Activated CD4-positive, alpha-beta T cell treated with anti-CD3 and anti-CD28 coated beads for 36 hours (primary cell): ENCODE data around the gene SEMA5A. TPM values are rescaled to one million over a fixed set of nuclear protein-coding genes. Genes with fewer than 3 reads are reported as not detected.

Experiments used
- ATAC-seq: fragments of 200-7000 bp; cut with Tn5 transposase; one replicate; pipeline ENCODE4 v1.10.0; 2021; ENCODE audit warnings: mild to moderate bottlenecking, moderate library complexity
- CTCF ChIA-PET: fragments of 350-600 bp; sonication (Branson Sonifier 250); formaldehyde crosslinking; loops from one replicate; lab custom pipeline; 2021; ENCODE audit warnings: antibody characterized with exemption; lab: Charles Lee
- POLR2A ChIA-PET: fragments of 350-600 bp; sonication (Branson Sonifier 250); formaldehyde crosslinking; loops from one replicate; lab custom pipeline; 2021; ENCODE audit warnings: antibody characterized with exemption, inconsistent platforms; lab: Charles Lee
- DNase-seq: peaks from one replicate; pipeline ENCODE4 v3.0.0-alpha.2; 2020
- H3K27ac Mint-ChIP-seq: one replicate; pipeline ENCODE4 v1.8.0; 2021; ENCODE audit warnings: mixed read lengths
- H3K27me3 Mint-ChIP-seq: one replicate; pipeline ENCODE4 v1.8.0; 2021; ENCODE audit warnings: mixed read lengths
- H3K36me3 Mint-ChIP-seq: one replicate; pipeline ENCODE4 v1.8.0; 2021; ENCODE audit warnings: low read depth, mixed read lengths
- H3K4me1 Mint-ChIP-seq: one replicate; pipeline ENCODE4 v1.8.0; 2021; ENCODE audit warnings: mixed read lengths
- H3K4me3 Mint-ChIP-seq: one replicate; pipeline ENCODE4 v1.8.0; 2021; ENCODE audit warnings: mild to moderate bottlenecking, moderate library complexity, mixed read lengths
- H3K9me3 Mint-ChIP-seq: one replicate; pipeline ENCODE4 v1.8.0; 2021; ENCODE audit warnings: low read depth, mixed read lengths
- intact Hi-C, 2 experiments: fragments of 100-400 bp; cut with DNase I in 1 of 2; cut with micrococcal nuclease in 1 of 2; formaldehyde crosslinking; loops; one replicate each; pipeline versions ENCODE4 v1.14.2 to v1.15.1; 2022 to 2024; cut with DNase I, micrococcal nuclease
- total RNA-seq, 2 experiments: library from RNA; stranded (reverse); gene quantifications; one replicate each; pipeline ENCODE4 v1.2.3, GENCODE V29; 2021

The SEMA5A gene
- total RNA-seq, 2 experiments from 2014 or later = 0.04 TPM; not detected in 1

DNA sequence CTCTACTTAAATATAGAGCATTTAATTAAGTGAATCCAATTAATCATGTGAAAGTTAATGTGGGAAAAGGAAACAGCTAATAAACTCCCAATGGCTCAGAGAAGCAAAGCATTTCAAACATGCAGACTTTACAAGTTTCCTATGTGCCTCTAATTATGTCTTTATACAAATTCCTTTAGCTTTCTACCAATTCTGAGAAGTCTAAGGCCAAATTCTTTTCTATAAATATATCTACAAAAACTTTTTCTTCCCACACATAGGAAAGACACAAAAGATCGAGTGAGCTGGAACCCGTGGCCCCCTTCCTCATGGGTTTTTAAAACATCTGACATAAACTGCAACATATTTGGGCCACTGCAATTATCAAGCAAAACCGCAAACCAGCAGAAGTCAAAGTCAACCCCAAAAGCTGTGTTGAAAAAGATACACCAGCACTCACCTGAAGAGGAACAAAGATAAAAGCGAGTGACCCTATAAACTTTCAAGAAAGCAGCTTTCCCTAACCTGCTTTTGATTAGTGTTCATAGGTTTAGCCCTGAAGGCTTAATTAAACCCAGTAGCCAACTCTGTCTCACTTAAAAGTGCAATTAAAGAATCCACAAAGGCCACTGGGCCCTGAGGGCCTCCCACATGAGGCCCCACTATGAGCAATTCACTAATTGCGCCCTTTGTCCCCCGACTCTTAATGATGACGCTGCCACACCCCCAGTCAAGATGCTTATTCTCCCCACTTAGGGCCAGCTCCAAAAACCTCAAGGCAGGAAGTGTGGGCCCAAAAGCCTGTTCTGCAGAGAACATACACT, 12.1 kb downstream of the SEMA5A start:
- ATAC-seq (no peak), DNase-seq (no peak)
- Mint-ChIP-seq H3K4me1 (no peaks in the 10 kb centered on the region), H3K9me3 (no peaks in the 10 kb centered on the region), H3K27me3 (no peaks in the 10 kb centered on the region), H3K27ac (no peak overlapping the region), H3K36me3 (no peaks in the 10 kb centered on the region), H3K4me3 (no peak overlapping the region)
- CTCF ChIA-PET = no interaction called here
- intact Hi-C loops = no loop called here
- POLR2A ChIA-PET = no interaction called here

GRCh38 chr5:9533096-9533495, 12.8 kb downstream of the SEMA5A start:
- intact Hi-C loops = no loop called here

DNA sequence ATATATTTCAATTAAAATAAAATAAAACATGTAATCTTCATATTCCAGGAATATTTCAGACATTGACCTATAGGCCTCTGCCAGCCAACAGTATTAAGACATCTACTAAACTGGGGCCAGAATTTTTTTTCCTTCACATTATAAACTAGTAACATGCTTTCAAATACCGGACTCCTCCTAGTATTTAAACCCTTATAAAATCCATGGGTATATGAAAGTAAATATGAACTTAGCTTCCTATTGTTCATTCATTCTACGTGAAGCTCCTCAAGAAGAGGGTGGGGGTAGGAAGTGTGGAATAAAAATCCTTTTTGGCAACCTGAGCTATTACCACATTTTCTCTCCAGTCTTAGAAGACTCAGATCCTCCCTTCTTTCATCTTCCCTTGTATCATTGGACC, 16.4 kb downstream of the SEMA5A start:
- POLR2A ChIA-PET = no interaction called here
- H3K9me3 Mint-ChIP-seq = no peaks in the 10 kb centered on the region
- ATAC-seq (no peak), DNase-seq (no peak)
- intact Hi-C loops = no loop called here
- no peaks in the 10 kb centered on the region for H3K36me3 Mint-ChIP-seq
- CTCF ChIA-PET = no interaction called here
- H3K27me3 Mint-ChIP-seq = no peaks in the 10 kb centered on the region
- no peak overlapping the region for H3K4me3 Mint-ChIP-seq
- no peaks in the 10 kb centered on the region for H3K4me1 Mint-ChIP-seq
- H3K27ac Mint-ChIP-seq = no peak overlapping the region

More at GRCh38 chr5:9533096-9533495, 12.8 kb downstream of the SEMA5A start:
- H3K27me3 Mint-ChIP-seq = no peaks in the 10 kb centered on the region
- ATAC-seq = no peak
- H3K9me3 Mint-ChIP-seq = no peaks in the 10 kb centered on the region
- H3K27ac Mint-ChIP-seq = no peak overlapping the region
- H3K4me3 Mint-ChIP-seq = no peak overlapping the region
- no peak for DNase-seq
- POLR2A ChIA-PET = no interaction called here
- no peaks in the 10 kb centered on the region for H3K4me1 Mint-ChIP-seq
- CTCF ChIA-PET = no interaction called here
- H3K36me3 Mint-ChIP-seq = no peaks in the 10 kb centered on the region

- CTCF ChIA-PET = no interaction called here
- POLR2A ChIA-PET = no interaction called here
- Mint-ChIP-seq H3K9me3 (no peaks in the 10 kb centered on the region), H3K4me1 (no peaks in the 10 kb centered on the region), H3K4me3 (no peak overlapping the region), H3K27me3 (no peaks in the 10 kb centered on the region), H3K36me3 (no peaks in the 10 kb centered on the region), H3K27ac (no peak overlapping the region)
- intact Hi-C loops = no loop called here
- ATAC-seq (no peak), DNase-seq (no peak)
These were observed 16.8 kb downstream of the SEMA5A start for GRCh38 chr5:9529041-9529480.

- H3K9me3 Mint-ChIP-seq = peaks cover 2% of the 10 kb centered on the region
- no peak overlapping the region for H3K4me3 Mint-ChIP-seq
- DNase-seq (no peak), ATAC-seq (no peak)
- peaks cover 2% of the 10 kb centered on the region for H3K27me3 Mint-ChIP-seq
- H3K27ac Mint-ChIP-seq = no peak overlapping the region
- intact Hi-C loops = no loop called here
- H3K4me1 Mint-ChIP-seq = no peaks in the 10 kb centered on the region
- H3K36me3 Mint-ChIP-seq = no peaks in the 10 kb centered on the region
- ChIA-PET CTCF (interaction anchor here (1.1 kb wide), 1 partner anchor 19 kb away, joined by 3 read pairs; no protein-coding TSS in a partner anchor), POLR2A (no interaction called here)
These were observed 20.9 kb downstream of the SEMA5A start for GRCh38 chr5:9524941-9525340.

- CTCF ChIA-PET = interaction anchor here (0.6 kb wide), 1 partner anchor 59 kb away, joined by 3 read pairs; no protein-coding TSS in a partner anchor
- intact Hi-C loops = no loop called here
- DNase-seq (no peak), ATAC-seq (no peak)
- H3K9me3 Mint-ChIP-seq = peaks cover 2% of the 10 kb centered on the region
- no peaks in the 10 kb centered on the region for H3K4me1 Mint-ChIP-seq
- H3K27me3 Mint-ChIP-seq = peaks cover 2% of the 10 kb centered on the region
- H3K36me3 Mint-ChIP-seq = no peaks in the 10 kb centered on the region
- POLR2A ChIA-PET = no interaction called here
- H3K4me3 Mint-ChIP-seq = no peak overlapping the region
- no peak overlapping the region for H3K27ac Mint-ChIP-seq
These were observed 22.6 kb downstream of the SEMA5A start for GRCh38 chr5:9523090-9523823.

DNA sequence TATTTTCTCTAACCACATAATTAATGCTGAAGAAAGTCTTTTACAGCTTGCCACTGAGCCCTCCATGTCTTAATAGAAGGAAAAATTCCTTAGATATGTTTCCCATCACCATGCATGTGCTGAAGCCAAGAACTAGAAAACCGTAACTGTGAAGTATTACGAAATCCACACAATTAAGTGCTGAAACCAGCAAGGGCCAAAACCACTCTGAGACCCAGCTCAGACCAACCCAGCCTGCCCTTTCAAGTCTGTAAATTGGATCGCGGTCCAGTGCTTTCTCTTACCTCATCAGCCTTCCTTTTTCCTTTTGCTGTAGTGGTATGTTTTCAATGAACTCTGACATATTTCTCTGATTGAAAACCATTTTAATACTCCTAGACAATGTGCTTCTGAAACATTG, 26.3 kb downstream of the SEMA5A start:
- ChIA-PET POLR2A (no interaction called here), CTCF (no interaction called here)
- Mint-ChIP-seq H3K27me3 (peaks cover 2% of the 10 kb centered on the region), H3K27ac (no peak overlapping the region), H3K4me3 (no peak overlapping the region), H3K4me1 (no peaks in the 10 kb centered on the region), H3K36me3 (no peaks in the 10 kb centered on the region), H3K9me3 (peaks cover 2% of the 10 kb centered on the region)
- DNase-seq (no peak), ATAC-seq (no peak)
- intact Hi-C loops = no loop called here

DNA sequence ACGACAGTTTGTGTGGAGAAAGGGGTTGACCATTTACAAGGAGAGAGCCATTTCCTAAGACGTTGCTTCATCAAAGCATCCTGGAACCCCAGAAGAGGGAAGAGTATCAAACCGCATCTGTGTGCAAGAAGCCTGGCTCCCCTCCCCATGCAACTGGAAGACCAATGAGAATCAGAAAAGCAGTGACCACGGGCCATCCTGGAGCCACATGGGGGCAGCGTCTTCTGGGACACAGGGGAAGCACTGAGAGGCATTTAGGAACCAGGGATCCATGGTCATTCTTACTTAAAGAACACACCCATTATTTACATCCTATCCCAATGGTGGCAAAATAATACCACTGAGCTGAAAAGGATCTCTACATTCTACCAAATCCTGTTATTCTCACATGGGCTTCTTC, 29.3 kb downstream of the SEMA5A start:
- ChIA-PET POLR2A (no interaction called here), CTCF (interaction anchor here (2.0 kb wide), 1 partner anchor 10 kb away, joined by 8 read pairs; no protein-coding TSS in a partner anchor)
- no peak overlapping the region for H3K4me3 Mint-ChIP-seq
- DNase-seq (no peak), ATAC-seq (no peak)
- no peaks in the 10 kb centered on the region for H3K9me3 Mint-ChIP-seq
- intact Hi-C loops = no loop called here
- no peak overlapping the region for H3K27ac Mint-ChIP-seq
- H3K36me3 Mint-ChIP-seq = no peaks in the 10 kb centered on the region
- H3K4me1 Mint-ChIP-seq = no peaks in the 10 kb centered on the region
- peaks cover 2% of the 10 kb centered on the region for H3K27me3 Mint-ChIP-seq

GRCh38 chr5:9515436-9515835, 30.4 kb downstream of the SEMA5A start:
- CTCF ChIA-PET = no interaction called here
- POLR2A ChIA-PET = no interaction called here

GRCh38 chr5:9514968-9515367, 30.9 kb downstream of the SEMA5A start:
- ATAC-seq (no peak), DNase-seq (no peak)
- Mint-ChIP-seq H3K4me3 (no peak overlapping the region), H3K9me3 (no peaks in the 10 kb centered on the region), H3K4me1 (no peaks in the 10 kb centered on the region), H3K36me3 (no peaks in the 10 kb centered on the region), H3K27me3 (peaks cover 2% of the 10 kb centered on the region), H3K27ac (no peak overlapping the region)
- ChIA-PET CTCF (no interaction called here), POLR2A (no interaction called here)
- intact Hi-C loops = no loop called here

More at GRCh38 chr5:9515436-9515835, 30.4 kb downstream of the SEMA5A start:
- Mint-ChIP-seq H3K4me3 (no peak overlapping the region), H3K27ac (no peak overlapping the region), H3K36me3 (no peaks in the 10 kb centered on the region), H3K4me1 (no peaks in the 10 kb centered on the region), H3K27me3 (peaks cover 2% of the 10 kb centered on the region), H3K9me3 (no peaks in the 10 kb centered on the region)
- intact Hi-C loops = no loop called here
- DNase-seq = no peak
- no peak for ATAC-seq

DNA sequence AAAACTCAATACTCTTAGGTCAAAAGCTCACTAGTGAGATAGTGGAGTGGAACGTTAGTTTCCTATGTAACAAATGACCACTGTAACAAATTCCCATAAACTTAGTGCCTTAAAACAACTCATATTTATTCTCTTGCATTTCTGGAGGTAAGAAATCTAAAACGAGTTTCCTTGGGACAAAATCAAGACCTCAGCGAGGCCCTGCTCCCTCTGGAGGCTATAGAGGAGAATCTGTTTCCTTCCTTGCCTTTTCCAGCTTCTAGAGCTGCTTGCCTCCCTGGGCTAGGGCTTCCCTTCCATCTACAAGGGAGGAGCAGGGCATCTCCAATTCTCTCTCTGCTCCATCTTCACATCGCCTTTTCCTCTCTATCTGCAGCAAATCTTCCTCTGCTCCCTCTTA, 32.0 kb downstream of the SEMA5A start:
- DNase-seq = no peak
- no peak overlapping the region for H3K27ac Mint-ChIP-seq

GRCh38 chr5:9512457-9512856, 33.4 kb downstream of the SEMA5A start:
- H3K4me1 Mint-ChIP-seq = no peaks in the 10 kb centered on the region
- no peak for DNase-seq
- no peak for ATAC-seq
- H3K27me3 Mint-ChIP-seq = peaks cover 2% of the 10 kb centered on the region
- H3K27ac Mint-ChIP-seq = no peak overlapping the region
- peaks cover 4% of the 10 kb centered on the region for H3K9me3 Mint-ChIP-seq
- no peaks in the 10 kb centered on the region for H3K36me3 Mint-ChIP-seq
- intact Hi-C loops = no loop called here
- no peak overlapping the region for H3K4me3 Mint-ChIP-seq
- ChIA-PET CTCF (interaction anchor here (0.6 kb wide), 1 partner anchor 332 kb away, joined by 3 read pairs; no protein-coding TSS in a partner anchor), POLR2A (no interaction called here)

More for the DNA sequence above, 32.0 kb downstream of the SEMA5A start:
- no peak for ATAC-seq
- ChIA-PET CTCF (no interaction called here), POLR2A (no interaction called here)
- Mint-ChIP-seq H3K9me3 (peaks cover under 1% of the 10 kb centered on the region), H3K36me3 (no peaks in the 10 kb centered on the region), H3K27me3 (peaks cover 2% of the 10 kb centered on the region), H3K4me1 (no peaks in the 10 kb centered on the region), H3K4me3 (no peak overlapping the region)
- intact Hi-C loops = no loop called here
